H9 (cell line): ENCODE results near the gene SPECC1. TPM values are rescaled to one million over a fixed set of nuclear protein-coding genes. Genes with fewer than 3 reads are reported as not detected.

Experiments
- DNase-seq: peaks from one replicate; pipeline ENCODE4 v3.0.0-alpha.2; 2017
- H2AFZ ChIP-seq: one replicate; pipeline ENCODE4 v1.6.1; 2013; ENCODE audit warnings: mild to moderate bottlenecking, low read length, control low read depth, moderate library complexity
- H2AK5ac ChIP-seq: 2 replicates; pipeline ENCODE4 v1.6.1; 2013; ENCODE audit warnings: low read length, control low read depth, mixed read lengths; ENCODE audit not compliant: insufficient read length
- H2BK120ac ChIP-seq: one replicate; pipeline ENCODE4 v1.6.1; 2013; ENCODE audit warnings: low read depth, mild to moderate bottlenecking, low read length, control low read depth, inconsistent platforms; ENCODE audit not compliant: poor library complexity, severe bottlenecking
- H2BK12ac ChIP-seq: 2 replicates; pipeline ENCODE4 v1.6.1; 2013; ENCODE audit warnings: low read length, control low read depth, mixed read lengths, low read depth; ENCODE audit not compliant: insufficient read length
- H2BK15ac ChIP-seq: 2 replicates; pipeline ENCODE4 v1.6.1; 2013; ENCODE audit warnings: low read depth, low read length, control low read depth
- H2BK20ac ChIP-seq: one replicate; pipeline ENCODE4 v1.6.1; 2013; ENCODE audit warnings: low read depth, mild to moderate bottlenecking, low read length, control low read depth, inconsistent platforms; ENCODE audit not compliant: poor library complexity, severe bottlenecking
- H2BK5ac ChIP-seq: 2 replicates; pipeline ENCODE4 v1.6.1; 2013; ENCODE audit warnings: low read length, control low read depth, mixed read lengths; ENCODE audit not compliant: insufficient read length
- H3K14ac ChIP-seq: 2 replicates; pipeline ENCODE4 v1.6.1; 2013; ENCODE audit warnings: low read length, control low read depth; ENCODE audit not compliant: insufficient read depth
- H3K18ac ChIP-seq: 2 replicates; pipeline ENCODE4 v1.6.1; 2013; ENCODE audit warnings: low read depth, mild to moderate bottlenecking, mixed read lengths, low read length, control low read depth; ENCODE audit not compliant: insufficient read length
- H3K23ac ChIP-seq: 2 replicates; pipeline ENCODE4 v1.6.1; 2013; ENCODE audit warnings: low read length, control low read depth, mixed read lengths, low read depth; ENCODE audit not compliant: insufficient read length
- H3K23me2 ChIP-seq: 2 replicates; pipeline ENCODE4 v1.6.1; 2013; ENCODE audit warnings: low read depth, mild to moderate bottlenecking, mixed read lengths, low read length, control low read depth; ENCODE audit not compliant: insufficient read length, poor library complexity, severe bottlenecking
- H3K27ac ChIP-seq: 2 replicates; pipeline ENCODE4 v1.5.1; 2013; ENCODE audit warnings: low read length, control low read depth, mixed read lengths, low read depth; ENCODE audit not compliant: insufficient read length
- H3K27me3 ChIP-seq: 2 replicates; pipeline ENCODE4 v1.6.1; 2013; ENCODE audit warnings: low read length, control low read depth, inconsistent platforms; ENCODE audit not compliant: insufficient read depth
- H3K4ac ChIP-seq: 2 replicates; pipeline ENCODE4 v1.6.1; 2013; ENCODE audit warnings: low read depth, mild to moderate bottlenecking, control low read depth, inconsistent platforms, low read length, moderate library complexity
- H3K4me1 ChIP-seq: 2 replicates; pipeline ENCODE4 v1.6.1; 2013; ENCODE audit warnings: low read length, control low read depth, inconsistent platforms; ENCODE audit not compliant: insufficient read depth
- H3K4me2 ChIP-seq: 2 replicates; pipeline ENCODE4 v1.6.1; 2013; ENCODE audit warnings: low read length, control low read depth, mixed read lengths; ENCODE audit not compliant: insufficient read length, insufficient read depth
- H3K56ac ChIP-seq: 2 replicates; pipeline ENCODE4 v1.6.1; 2013; ENCODE audit warnings: low read depth, mild to moderate bottlenecking, mixed read lengths, low read length, control low read depth; ENCODE audit not compliant: insufficient read length
- H3K79me1 ChIP-seq: 2 replicates; pipeline ENCODE4 v1.6.1; 2013; ENCODE audit warnings: low read depth, mild to moderate bottlenecking, moderate library complexity, low read length, control low read depth, inconsistent platforms; ENCODE audit not compliant: insufficient read depth, poor library complexity, severe bottlenecking
- H3K79me2 ChIP-seq: 2 replicates; pipeline ENCODE4 v1.6.1; 2013; ENCODE audit warnings: low read length, control low read depth, inconsistent platforms; ENCODE audit not compliant: insufficient read depth
- H3K9ac ChIP-seq: 2 replicates; pipeline ENCODE4 v1.6.1; 2013; ENCODE audit warnings: low read length, control low read depth, mixed read lengths; ENCODE audit not compliant: insufficient read length; ENCODE audit errors: extremely low read depth
- H3K9me3 ChIP-seq: one replicate; pipeline ENCODE4 v1.6.1; 2013; ENCODE audit warnings: low read depth, low read length, inconsistent platforms; ENCODE audit not compliant: control insufficient read depth
- H3T11ph ChIP-seq: one replicate; pipeline ENCODE4 v1.6.1; 2013; ENCODE audit warnings: mild to moderate bottlenecking, low read length, control low read depth, inconsistent platforms
- H4K20me1 ChIP-seq: one replicate; pipeline ENCODE4 v1.6.1; 2013; ENCODE audit not compliant: control insufficient read depth, insufficient read length, insufficient read depth
- H4K5ac ChIP-seq: 2 replicates; pipeline ENCODE4 v1.6.1; 2013; ENCODE audit warnings: low read depth, mild to moderate bottlenecking, mixed read lengths, low read length, control low read depth; ENCODE audit not compliant: insufficient read length
- H4K8ac ChIP-seq: replicated peaks from 2 replicates; pipeline ENCODE4 v1.6.1; 2013; ENCODE audit warnings: low read length, control low read depth, mixed read lengths, low read depth; ENCODE audit not compliant: insufficient read length
- H4K91ac ChIP-seq: 2 replicates; pipeline ENCODE4 v1.6.1; 2013; ENCODE audit warnings: low read depth, mild to moderate bottlenecking, moderate library complexity, mixed read lengths, low read length, control low read depth; ENCODE audit not compliant: insufficient read length
- H3K27ac Mint-ChIP-seq, 3 experiments: 2 replicates in 2 of 3; 3 replicates in 1 of 3; pipeline ENCODE4 v1.8.0; 2020 to 2021; ENCODE audit warnings: mixed read lengths in 3 of 3, mild to moderate bottlenecking in 1 of 3, moderate library complexity in 1 of 3
- H3K27me3 Mint-ChIP-seq: 2 replicates; pipeline ENCODE4 v1.8.0; 2021; ENCODE audit warnings: low read depth, mild to moderate bottlenecking, moderate library complexity, mixed read lengths
- H3K36me3 Mint-ChIP-seq, 3 experiments: 2 replicates in 2 of 3; 3 replicates in 1 of 3; pipeline ENCODE4 v1.8.0; 2020 to 2021; ENCODE audit warnings: low read depth in 3 of 3, mixed read lengths in 3 of 3; ENCODE audit not compliant: insufficient read depth in 1 of 3
- H3K4me1 Mint-ChIP-seq, 2 experiments: 2 replicates each; pipeline ENCODE4 v1.8.0; 2020; ENCODE audit warnings: mixed read lengths in 2 of 2
- H3K4me3 Mint-ChIP-seq, 2 experiments: 2 replicates in 1 of 2; 3 replicates in 1 of 2; pipeline ENCODE4 v1.8.0; 2020 to 2021; ENCODE audit warnings: mild to moderate bottlenecking in 2 of 2, mixed read lengths in 2 of 2, moderate library complexity in 1 of 2
- H3K9me3 Mint-ChIP-seq, 2 experiments: 2 replicates in 1 of 2; 3 replicates in 1 of 2; pipeline ENCODE4 v1.8.0; 2020; ENCODE audit warnings: mild to moderate bottlenecking in 2 of 2, mixed read lengths in 2 of 2, moderate library complexity in 1 of 2
- CTCF ChIP-seq: fragments of 200-600 bp; sonication (generic); conservative IDR thresholded peaks from 3 replicates; pipeline ENCODE4 v1.8.0; 2021; ENCODE audit warnings: antibody characterized with exemption, mild to moderate bottlenecking
- WGBS: extraction: QIAGEN DNeasy Blood & Tissue Kit; methylation state at CpG from one replicate; pipeline ENCODE4 v1.1.7; 2013; ENCODE audit warnings: missing lambda C conversion rate, low lambda C conversion rate, mixed read lengths; ENCODE audit not compliant: insufficient read length; ENCODE audit errors: extremely low coverage; 5-methylcytosine and 5-hydroxymethylcytosine counted together
- total RNA-seq: library from RNA; stranded (reverse); gene quantifications from 2 replicates; pipeline ENCODE4 v1.2.1, GENCODE V29; 2021

The SPECC1 gene
- total RNA-seq, 1 experiment from 2014 or later: 65.7 TPM

GRCh38 chr17:20280851-20281250 is 271.7 kb downstream of the SPECC1 start:
- no peaks in the 10 kb centered on the region for H3K9me3 ChIP-seq
- no peaks in the 10 kb centered on the region for H3K27me3 ChIP-seq
- no peak for DNase-seq
- no peaks in the 10 kb centered on the region for H3K9me3 Mint-ChIP-seq
- no CpG with 5 or more reads among the region's 10 CpGs for WGBS
- no peak overlapping the region for H3K9ac ChIP-seq
- no peak overlapping the region for H4K5ac ChIP-seq
- TF ChIP-seq CTCF: no peak
- H4K20me1 ChIP-seq: no peaks in the 10 kb centered on the region
- no peak overlapping the region for H2AFZ ChIP-seq
- H3K4me2 ChIP-seq: no peak overlapping the region
- no peaks in the 10 kb centered on the region for H3K79me2 ChIP-seq
- H3K23ac ChIP-seq: no peak overlapping the region
- H3K4me3 Mint-ChIP-seq: no peak overlapping the region
- no peak overlapping the region for H2BK15ac ChIP-seq
- H3T11ph ChIP-seq: no peak overlapping the region
- H3K79me1 ChIP-seq: no peaks in the 10 kb centered on the region
- H3K23me2 ChIP-seq: no peaks in the 10 kb centered on the region
- no peak overlapping the region for H2AK5ac ChIP-seq
- H3K27me3 Mint-ChIP-seq: no peaks in the 10 kb centered on the region
- H3K14ac ChIP-seq: no peak overlapping the region
- H3K27ac Mint-ChIP-seq: no peak overlapping the region
- no peak overlapping the region for H3K27ac ChIP-seq
- peaks cover 0 to 3% of the 10 kb centered on the region in 2 experiments; a peak in 1 of 4 replicates for H3K4me1 Mint-ChIP-seq
- H3K18ac ChIP-seq: no peak overlapping the region
- H3K4me1 ChIP-seq: no peaks in the 10 kb centered on the region
- no peak overlapping the region for H4K91ac ChIP-seq
- no peak overlapping the region for H2BK120ac ChIP-seq
- no peak overlapping the region for H4K8ac ChIP-seq
- H2BK12ac ChIP-seq: no peak overlapping the region
- H3K4ac ChIP-seq: no peak overlapping the region
- peaks cover 9 to 30% (median 13%) of the 10 kb centered on the region in 3 experiments; a peak in 5 of 7 replicates for H3K36me3 Mint-ChIP-seq
- no peak overlapping the region for H2BK5ac ChIP-seq
- no peak overlapping the region for H2BK20ac ChIP-seq
- no peak overlapping the region for H3K56ac ChIP-seq
